PC-3 (cell line): ENCODE data around the gene MAPRE3. TPM values are rescaled to one million over a fixed set of nuclear protein-coding genes. Genes with fewer than 3 reads are reported as not detected.

Experiments used
- ATAC-seq: fragments of 200-7000 bp; cut with Tn5 transposase; 2 replicates; pipeline ENCODE4 v1.9.1; 2020; ENCODE audit warnings: mild to moderate bottlenecking, moderate library complexity
- Bru-seq: library from RNA; stranded (reverse); fragments of 400-500 nt; gene quantifications from one replicate; lab custom pipeline; 2021; lab: Mats Ljungman, UMichigan
- BruChase-seq, 2 experiments: library from RNA; stranded (reverse); fragments of 400-500 nt; gene quantifications; one replicate each; lab custom pipeline; 2021; lab: Mats Ljungman, UMichigan
- BruUV-seq: library from RNA; stranded (reverse); fragments of 400-500 nt; replicated peaks from 2 replicates; lab custom pipeline; 2021; lab: Mats Ljungman, UMichigan
- CTCF ChIA-PET: fragments of 300-600 bp; sonication (Branson Sonifier 250); formaldehyde crosslinking; loops from one replicate; lab custom pipeline; 2022; ENCODE audit warnings: antibody characterized with exemption; lab: Charles Lee
- POLR2A ChIA-PET: fragments of 300-600 bp; sonication (Branson Sonifier 250); formaldehyde crosslinking; loops from one replicate; lab custom pipeline; 2022; ENCODE audit warnings: antibody characterized with exemption; ENCODE audit not compliant: unreplicated experiment; lab: Charles Lee
- DNase-seq: peaks from one replicate; pipeline ENCODE4 v3.0.0-alpha.2; 2015
- H2AFZ ChIP-seq: fragments of 300-600 bp; sonication (generic); 2 replicates; pipeline ENCODE4 v1.6.0; 2016; ENCODE audit warnings: antibody characterized with exemption, low read length
- H3F3A ChIP-seq: fragments of 300-600 bp; sonication (generic); one replicate; pipeline ENCODE4 v1.6.0; 2017; ENCODE audit warnings: antibody characterized with exemption, low read length, control low read depth, mild to moderate bottlenecking; ENCODE audit not compliant: unreplicated experiment
- H3K27ac ChIP-seq: fragments of 300-600 bp; sonication (generic); 2 replicates; pipeline ENCODE4 v1.5.1; 2016; ENCODE audit warnings: mild to moderate bottlenecking, low read length
- H3K27me3 ChIP-seq: fragments of 300-600 bp; sonication (generic); 2 replicates; pipeline ENCODE4 v1.6.1; 2016; ENCODE audit warnings: low read length, mixed read lengths
- H3K36me3 ChIP-seq: fragments of 300-600 bp; sonication (generic); 2 replicates; pipeline ENCODE4 v1.6.1; 2016; ENCODE audit warnings: low read depth, mixed run types, low read length, mixed read lengths
- H3K4me1 ChIP-seq: fragments of 300-600 bp; sonication (generic); 2 replicates; pipeline ENCODE4 v1.5.1; 2016; ENCODE audit warnings: low read length; ENCODE audit not compliant: insufficient read depth
- H3K4me2 ChIP-seq: fragments of 300-600 bp; sonication (generic); 2 replicates; pipeline ENCODE4 v1.6.0; 2016; ENCODE audit warnings: low read length
- H3K4me3 ChIP-seq: fragments of 300-600 bp; sonication (generic); 2 replicates; pipeline ENCODE4 v1.5.1; 2016; ENCODE audit warnings: mild to moderate bottlenecking, low read length, mixed read lengths
- H3K79me2 ChIP-seq: fragments of 300-600 bp; sonication (generic); 2 replicates; pipeline ENCODE4 v1.6.1; 2017; ENCODE audit warnings: low read length, mixed read lengths
- H3K9ac ChIP-seq: fragments of 300-600 bp; sonication (generic); 2 replicates; pipeline ENCODE4 v1.6.0; 2016; ENCODE audit warnings: mild to moderate bottlenecking, low read length
- H3K9me2 ChIP-seq: fragments of 300-600 bp; sonication (generic); replicated peaks from 2 replicates; pipeline ENCODE4 v1.6.1; 2016; ENCODE audit warnings: mixed run types, low read length, mixed read lengths
- H3K9me3 ChIP-seq: fragments of 300-600 bp; sonication (generic); 2 replicates; pipeline ENCODE4 v1.6.1; 2016; ENCODE audit warnings: low read length, mixed read lengths
- H4K20me1 ChIP-seq: fragments of 300-600 bp; sonication (generic); 2 replicates; pipeline ENCODE4 v1.6.1; 2016; ENCODE audit warnings: low read length, mixed read lengths
- EZH2 ChIP-seq: fragments of 300-600 bp; sonication (generic); IDR thresholded peaks from one replicate; pipeline ENCODE4 v1.6.1; 2017; ENCODE audit warnings: antibody characterized with exemption, mild to moderate bottlenecking, low read length; ENCODE audit not compliant: unreplicated experiment
- EZH2phosphoT487 ChIP-seq: fragments of 300-600 bp; sonication (generic); IDR thresholded peaks from 2 replicates; pipeline ENCODE4 v1.6.1; 2018; ENCODE audit warnings: mild to moderate bottlenecking, antibody characterized with exemption, low read length, borderline replicate concordance
- intact Hi-C: fragments of 100-400 bp; cut with micrococcal nuclease; formaldehyde crosslinking; loops from 2 replicates; pipeline ENCODE4 v1.9.0; 2023
- long read RNA-seq: library from polyadenylated mRNA; unstranded; transcript quantifications from one replicate; pipeline ENCODE4 v2.0.0, GENCODE V29; 2021; ENCODE audit not compliant: unreplicated experiment
- total RNA-seq: library from RNA; depleted of rRNA; stranded (reverse); fragments of >200 nt; gene quantifications from 2 replicates; pipeline ENCODE4 v1.2.3, GENCODE V29; 2014; rRNA removed
- TF ChIP-seq, protein P1 (sequence below): fragments of 300-600 bp; sonication (generic); conservative IDR thresholded peaks from 2 replicates; pipeline ENCODE4 v1.5.1; 2017; ENCODE audit warnings: antibody characterized with exemption, low read depth, mild to moderate bottlenecking, low read length

Gene MAPRE3
- total RNA-seq: 11.9 and 15.6 TPM in 2 replicates
- Bru-seq, nascent RNA: percentile 63 among the genes with signal in this experiment
- percentile 60 among the genes with signal in this experiment for BruChase-seq, experiment 1, labeled RNA remaining after a 6-hour chase
- percentile 61 among the genes with signal in this experiment for BruChase-seq, experiment 2, labeled RNA remaining after a 2-hour chase
- long read RNA-seq, transcript MAPRE3-201 (7 exons, 1,892 nt): major isoform, 24 of 46 reads
- long read RNA-seq, partial matches to known transcripts: 12 of 46 reads
- long read RNA-seq, other reads (novel, unspliced or antisense): 8 of 46 reads

DNA sequence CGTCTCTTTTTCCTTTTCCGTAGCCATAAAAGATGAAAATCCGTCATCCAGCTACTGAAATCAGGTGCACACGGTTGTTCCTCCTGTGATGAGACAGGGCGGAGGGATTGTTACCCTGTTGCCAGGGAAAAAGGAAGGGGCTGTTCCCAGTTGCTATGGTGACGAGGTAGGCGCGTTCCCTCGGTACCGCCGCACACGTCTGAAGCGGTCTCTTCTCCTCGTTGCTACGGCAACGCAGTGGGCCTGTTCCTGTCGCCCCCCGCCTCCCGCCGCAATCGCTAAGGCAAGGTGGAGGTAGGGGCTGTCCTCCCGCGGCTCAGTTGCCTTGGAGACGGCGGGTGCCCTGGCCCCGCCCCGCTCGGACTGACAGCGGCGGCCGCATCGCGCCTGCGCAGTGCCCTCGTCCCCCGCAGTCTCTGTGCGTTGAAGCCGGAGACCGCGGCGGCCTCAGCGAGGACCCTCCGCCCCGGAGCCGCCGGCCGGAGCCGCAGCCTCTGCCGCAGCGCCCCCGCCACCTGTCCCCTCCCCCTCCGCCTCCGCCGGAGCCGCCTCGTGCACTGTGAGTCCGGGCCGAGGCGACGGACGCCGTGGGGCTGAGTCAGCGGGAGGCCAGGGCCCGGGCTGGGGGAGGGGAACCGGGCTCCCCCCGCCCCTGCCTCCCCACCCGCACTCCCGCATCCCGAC is at the start of gene MAPRE3:
Gene MAPRE3, plus strand, starts transcription at position 394 of the 684 bp plus-strand sequence. CDS start 51,582 bp downstream, outside the sequence.
- intact Hi-C loops: no loop called here
- Histone ChIP-seq H4K20me1 (no peaks in the 10 kb centered on the region), H3K4me2 (peak within 1 kb of the TSS; percentile 99), H3K9me2 (no peaks in the 10 kb centered on the region), H3K27me3 (no peaks in the 10 kb centered on the region), H3K9me3 (no peaks in the 10 kb centered on the region), H3K27ac (peak within 1 kb of the TSS; percentile 98), H3K4me3 (peak within 1 kb of the TSS; percentile 93), H3K79me2 (peaks cover 42% of the 10 kb centered on the region), H2AFZ (peak within 1 kb of the TSS; percentile 72), H3K4me1 (peaks cover 49% of the 10 kb centered on the region), H3K36me3 (no peaks in the 10 kb centered on the region), H3F3A (peaks cover 9% of the 10 kb centered on the region), H3K9ac (peak within 1 kb of the TSS; percentile 88)
- ATAC-seq (peak; percentile 77), DNase-seq (peak; percentile 76)
- no peak for TF ChIP-seq EZH2phosphoT487
- TF ChIP-seq, protein P1, sequence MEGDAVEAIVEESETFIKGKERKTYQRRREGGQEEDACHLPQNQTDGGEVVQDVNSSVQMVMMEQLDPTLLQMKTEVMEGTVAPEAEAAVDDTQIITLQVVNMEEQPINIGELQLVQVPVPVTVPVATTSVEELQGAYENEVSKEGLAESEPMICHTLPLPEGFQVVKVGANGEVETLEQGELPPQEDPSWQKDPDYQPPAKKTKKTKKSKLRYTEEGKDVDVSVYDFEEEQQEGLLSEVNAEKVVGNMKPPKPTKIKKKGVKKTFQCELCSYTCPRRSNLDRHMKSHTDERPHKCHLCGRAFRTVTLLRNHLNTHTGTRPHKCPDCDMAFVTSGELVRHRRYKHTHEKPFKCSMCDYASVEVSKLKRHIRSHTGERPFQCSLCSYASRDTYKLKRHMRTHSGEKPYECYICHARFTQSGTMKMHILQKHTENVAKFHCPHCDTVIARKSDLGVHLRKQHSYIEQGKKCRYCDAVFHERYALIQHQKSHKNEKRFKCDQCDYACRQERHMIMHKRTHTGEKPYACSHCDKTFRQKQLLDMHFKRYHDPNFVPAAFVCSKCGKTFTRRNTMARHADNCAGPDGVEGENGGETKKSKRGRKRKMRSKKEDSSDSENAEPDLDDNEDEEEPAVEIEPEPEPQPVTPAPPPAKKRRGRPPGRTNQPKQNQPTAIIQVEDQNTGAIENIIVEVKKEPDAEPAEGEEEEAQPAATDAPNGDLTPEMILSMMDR: no peak
- no peak for TF ChIP-seq EZH2
- CTCF ChIA-PET: interaction anchor here (0.6 kb wide), 1 partner anchor 46 kb away, joined by 10 read pairs; no protein-coding TSS in a partner anchor
- BruUV-seq: no TSS peak
- POLR2A ChIA-PET: interaction anchor here (0.6 kb wide), 1 partner anchor 10 kb away, joined by 7 read pairs; no protein-coding TSS in a partner anchor

DNA sequence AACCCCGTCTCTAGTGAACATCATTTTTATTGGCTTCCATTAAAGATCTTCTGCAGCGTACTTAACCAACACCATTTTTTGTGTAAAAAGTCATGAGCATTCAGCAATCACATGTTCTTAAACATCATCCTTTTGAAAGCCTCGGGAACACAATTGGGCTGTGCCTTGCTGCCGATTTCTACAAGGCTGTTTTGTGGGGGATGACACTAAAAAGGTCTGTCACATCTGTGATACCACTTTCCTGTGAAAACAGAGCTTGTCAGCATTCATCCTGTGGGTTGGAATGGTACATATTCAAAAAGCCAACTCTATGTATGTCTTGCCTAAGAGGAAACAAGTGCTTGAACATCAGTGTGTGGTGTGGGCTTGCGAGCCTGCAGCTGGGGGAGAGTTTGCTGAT is 49.1 kb upstream of the MAPRE3 start:
- intact Hi-C loops: no loop called here
- Histone ChIP-seq H3F3A (no peaks in the 10 kb centered on the region), H3K27ac (no peak overlapping the region), H3K4me2 (no peak overlapping the region), H2AFZ (no peak overlapping the region), H3K4me3 (no peak overlapping the region), H3K9me2 (no peaks in the 10 kb centered on the region), H3K27me3 (peaks cover 30% of the 10 kb centered on the region), H3K79me2 (no peaks in the 10 kb centered on the region), H4K20me1 (no peaks in the 10 kb centered on the region), H3K4me1 (no peaks in the 10 kb centered on the region), H3K9ac (no peak overlapping the region), H3K36me3 (no peaks in the 10 kb centered on the region), H3K9me3 (no peaks in the 10 kb centered on the region)
- DNase-seq (no peak), ATAC-seq (no peak)
- ChIA-PET CTCF (no interaction called here), POLR2A (no interaction called here)
- TF ChIP-seq, protein P1: no peak
- TF ChIP-seq EZH2phosphoT487: no peak
- TF ChIP-seq EZH2: no peak
- no TSS peak for BruUV-seq
